ENCODE measurements around the gene CLPSL2.
"Not testable (repeated sequence)": the region's sequence is repeated elsewhere in the genome, so short reads cannot be mapped to it uniquely, and the experiment has no call there.

DNA sequence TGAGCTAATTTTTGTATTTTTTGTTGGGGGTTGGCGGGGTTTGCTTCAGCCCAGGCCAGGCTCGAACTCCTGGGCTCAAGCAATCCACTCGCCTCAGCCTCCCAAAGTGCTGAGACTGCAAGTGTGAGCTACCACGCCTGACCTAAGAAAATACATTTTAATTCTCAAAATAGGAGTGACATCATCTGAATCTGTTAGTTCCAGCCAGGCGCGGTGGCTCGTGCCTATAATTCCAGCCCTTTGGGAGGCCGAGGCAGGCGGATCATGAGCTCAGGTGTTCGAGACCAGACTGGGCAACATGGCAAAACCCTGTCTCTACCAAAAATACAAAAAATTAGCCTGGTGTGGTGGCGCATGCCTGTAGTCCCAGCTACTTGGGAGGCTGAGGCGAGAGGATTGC lies 42.1 kb upstream of the CLPSL2 start:
- not testable (repeated sequence) for TF ChIP-seq POLR2AphosphoS5 (IDR thresholded peaks at IDR 0.05; ENCODE audit: borderline replicate concordance, low read depth, low read length); EZH2 (IDR thresholded peaks at IDR 0.05)

All from SK-N-MC (cell line).